GM19099 (cell line): ENCODE measurements around the gene POLR2E.

ENCODE experiments used
- POLR2A ChIP-seq: IDR thresholded peaks from 3 replicates; pipeline ENCODE4 v1.6.1; 2011; ENCODE audit warnings: low read depth; ENCODE audit not compliant: insufficient read length; ENCODE audit errors: extremely low read depth

Gene POLR2E

GRCh38 chr19:1130771-1131717 lies 35.9 kb upstream of the POLR2E start:
- TF ChIP-seq POLR2A, result no peak

- no peak for TF ChIP-seq POLR2A
These were observed 34.4 kb upstream of the POLR2E start for GRCh38 chr19:1129535-1129934.

GRCh38 chr19:1128106-1128505 lies 32.9 kb upstream of the POLR2E start:
- TF ChIP-seq POLR2A, result no peak

DNA sequence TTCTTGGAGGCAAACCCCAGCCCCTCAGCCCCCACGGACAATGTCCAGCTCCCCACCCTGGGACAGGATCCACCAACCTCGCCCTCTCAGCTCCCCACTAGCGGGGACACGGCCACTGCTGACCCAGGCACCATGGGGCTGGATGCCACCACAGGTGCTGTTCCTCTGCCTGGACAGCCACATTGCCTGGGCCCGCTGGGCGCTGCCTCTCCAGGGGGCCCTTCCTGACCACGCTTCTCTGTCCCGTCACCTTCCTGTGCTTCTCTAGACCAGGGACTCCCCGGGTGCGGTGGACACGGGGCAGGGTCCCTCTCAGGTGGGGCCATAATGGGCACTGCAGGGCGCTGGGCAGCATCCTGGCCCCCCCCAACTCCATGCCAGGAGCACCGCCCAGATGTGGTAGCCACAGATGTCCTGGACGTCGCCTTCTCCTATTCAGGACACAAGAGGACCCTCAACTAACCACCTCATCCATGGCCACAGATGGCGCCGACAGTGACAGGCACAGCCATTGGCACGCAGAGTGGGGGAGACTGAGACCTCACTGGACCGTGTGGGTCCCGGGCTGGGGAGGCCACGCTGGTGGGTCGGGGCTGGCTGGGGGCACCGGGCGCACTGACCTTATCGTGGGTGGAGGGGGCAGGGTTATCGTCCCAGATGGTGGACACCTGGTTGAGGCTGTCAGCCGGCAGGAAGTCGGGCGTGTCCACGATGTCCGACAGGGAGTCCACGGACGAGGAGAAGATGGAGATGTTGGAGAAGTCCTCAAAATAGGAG lies 32.0 kb upstream of the POLR2E start:
- TF ChIP-seq POLR2A, result no peak

DNA sequence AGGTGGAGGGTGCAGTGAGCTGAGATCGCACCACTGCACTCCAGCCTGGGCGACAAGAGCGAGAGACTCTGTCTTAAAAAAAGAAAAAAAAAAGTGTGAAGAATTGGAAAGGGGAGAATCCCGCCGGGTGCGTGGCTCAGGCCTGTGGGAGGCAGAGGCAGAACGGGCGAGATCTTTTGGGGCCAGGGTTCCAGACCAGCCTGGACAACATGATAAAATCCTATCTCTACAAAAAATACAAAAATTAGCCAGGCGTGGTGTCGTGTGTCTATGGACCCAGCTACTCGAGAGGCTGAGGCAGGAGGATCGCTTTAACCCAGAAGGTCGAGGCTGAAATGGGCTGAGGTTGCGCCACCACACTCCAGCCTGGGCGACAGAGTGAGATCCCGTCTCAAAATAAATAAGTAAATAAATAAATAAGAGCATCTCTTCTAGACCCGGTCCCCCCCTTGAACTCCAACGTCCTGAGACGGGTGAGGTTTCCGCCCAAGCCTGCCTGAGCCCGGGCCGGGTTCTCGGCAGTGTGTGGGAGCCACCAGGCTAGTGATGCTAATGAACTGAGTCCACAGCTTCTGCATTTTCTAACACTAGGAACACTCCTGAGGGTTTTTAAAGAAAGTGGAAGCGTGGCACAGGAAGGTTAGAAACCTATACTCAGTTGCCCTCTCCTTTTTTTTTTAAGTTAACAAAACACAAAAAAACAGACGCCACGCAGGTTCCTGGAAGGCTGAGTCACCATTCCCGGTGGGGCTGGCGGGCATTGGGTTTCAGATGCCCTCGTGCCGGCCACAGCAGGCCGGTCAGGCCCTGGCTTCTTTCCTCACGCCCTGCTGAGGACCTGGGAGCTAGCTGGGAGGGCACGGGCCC lies 30.7 kb upstream of the POLR2E start:
- TF ChIP-seq POLR2A, result no peak

DNA sequence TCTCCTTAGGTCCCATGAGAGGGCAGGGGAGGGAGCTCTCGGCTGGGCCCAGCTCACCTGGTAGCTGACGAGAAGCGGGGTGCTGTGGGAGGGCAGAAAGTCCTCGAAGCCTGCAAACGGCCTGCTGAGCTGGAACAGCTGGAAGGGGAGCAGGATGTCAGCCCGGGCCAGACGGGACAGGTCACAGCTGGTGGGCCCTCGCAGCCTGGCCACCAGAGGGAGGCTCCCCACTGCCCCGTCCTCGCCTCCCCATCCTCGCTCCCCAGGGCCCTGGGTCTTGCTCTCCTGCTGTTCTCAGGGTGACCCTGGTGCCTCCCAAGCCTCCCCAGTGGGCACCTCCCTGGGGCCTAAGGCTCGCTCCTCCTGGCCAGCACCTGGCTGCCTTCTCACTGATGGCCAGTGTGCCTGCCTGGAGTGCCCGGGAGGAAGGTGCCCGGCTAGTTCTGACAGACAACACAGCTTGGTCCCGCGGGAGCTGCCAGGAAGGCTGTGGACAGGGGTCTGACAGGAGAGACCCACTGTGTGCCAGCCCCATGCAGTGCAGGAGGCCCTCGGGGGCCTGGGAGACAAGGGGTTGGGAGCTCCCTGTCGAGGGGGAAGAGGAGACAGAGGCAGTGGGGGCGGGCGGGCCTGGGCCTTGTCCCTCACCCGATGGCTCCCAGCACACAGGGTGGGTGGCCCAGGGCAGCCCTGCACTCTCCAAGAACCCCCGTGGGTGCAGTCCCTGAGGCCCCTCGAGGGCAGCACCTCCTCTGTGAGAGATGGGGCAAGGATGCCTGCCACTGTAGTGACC lies 28.9 kb upstream of the POLR2E start:
- TF ChIP-seq POLR2A, result no peak

GRCh38 chr19:1123381-1123780 lies 28.2 kb upstream of the POLR2E start:
- no peak for TF ChIP-seq POLR2A

DNA sequence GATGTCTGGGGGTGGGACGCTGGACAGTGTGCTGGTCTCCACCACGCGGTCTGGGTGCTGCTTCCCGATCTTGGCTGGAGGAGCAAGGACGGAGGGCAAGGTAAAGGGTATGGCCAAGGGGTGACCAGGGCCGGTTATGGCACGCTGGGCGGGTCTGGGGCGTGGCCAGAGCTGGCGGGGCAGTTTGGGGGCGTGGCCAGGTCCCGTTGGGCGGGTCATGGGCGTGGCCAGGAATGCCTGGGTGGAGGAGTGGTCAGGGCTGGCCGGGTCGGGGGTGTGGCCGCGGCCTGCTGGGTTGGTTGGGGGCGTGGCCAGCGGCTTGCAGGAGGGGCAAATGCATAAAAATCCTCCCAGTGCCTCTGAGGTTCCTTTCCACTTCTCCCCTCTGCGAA lies 27.8 kb upstream of the POLR2E start:
- TF ChIP-seq POLR2A, result no peak

DNA sequence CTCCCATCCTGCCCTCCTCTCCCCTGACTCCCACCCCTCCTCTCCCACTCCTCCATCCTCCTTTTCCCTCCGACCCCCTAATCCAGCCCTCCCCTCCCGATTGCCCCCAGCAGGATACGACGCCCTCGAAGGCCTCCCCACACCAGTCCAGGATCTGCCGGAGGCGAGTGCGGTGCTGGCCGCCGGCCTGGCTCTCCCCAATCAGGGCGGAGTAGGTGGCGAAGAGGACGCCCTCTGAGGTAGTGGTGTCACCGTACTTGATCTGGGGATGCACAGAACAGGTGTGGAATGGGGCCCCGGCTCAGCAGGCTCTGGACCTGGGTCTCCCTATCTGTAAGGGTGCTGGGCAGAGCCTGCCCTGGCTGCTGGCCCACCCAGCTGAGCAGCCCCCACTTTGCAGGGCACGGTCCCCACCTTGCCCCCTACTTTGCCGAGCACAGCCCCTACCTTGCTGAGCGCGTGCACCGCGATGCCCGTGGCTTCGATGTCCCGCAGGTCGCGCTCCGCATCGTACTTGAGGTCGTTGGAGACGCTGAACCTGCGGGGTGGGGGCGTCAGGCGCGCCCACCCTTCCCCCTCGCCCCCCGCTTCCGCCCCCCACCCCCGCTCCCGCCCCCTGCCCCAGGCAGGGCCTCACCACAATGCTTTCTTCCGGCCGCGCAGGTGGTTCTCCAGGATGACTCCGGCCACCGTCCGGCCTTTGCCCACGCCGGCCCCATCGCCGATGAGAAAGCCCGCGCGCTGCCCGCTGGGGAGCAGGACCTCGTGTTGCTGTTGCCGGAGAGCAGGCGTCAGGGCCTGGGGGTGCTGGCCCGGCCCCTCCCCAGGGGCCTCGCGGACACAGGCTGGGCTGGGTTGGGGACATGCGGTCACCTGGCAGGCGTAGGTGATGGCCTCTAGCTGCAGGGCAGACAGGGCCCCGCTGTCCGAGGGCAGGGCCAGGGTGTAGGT lies 27.1 kb upstream of the POLR2E start:
- no peak for TF ChIP-seq POLR2A

GRCh38 chr19:1121395-1121794 lies 26.2 kb upstream of the POLR2E start:
- no peak for TF ChIP-seq POLR2A

DNA sequence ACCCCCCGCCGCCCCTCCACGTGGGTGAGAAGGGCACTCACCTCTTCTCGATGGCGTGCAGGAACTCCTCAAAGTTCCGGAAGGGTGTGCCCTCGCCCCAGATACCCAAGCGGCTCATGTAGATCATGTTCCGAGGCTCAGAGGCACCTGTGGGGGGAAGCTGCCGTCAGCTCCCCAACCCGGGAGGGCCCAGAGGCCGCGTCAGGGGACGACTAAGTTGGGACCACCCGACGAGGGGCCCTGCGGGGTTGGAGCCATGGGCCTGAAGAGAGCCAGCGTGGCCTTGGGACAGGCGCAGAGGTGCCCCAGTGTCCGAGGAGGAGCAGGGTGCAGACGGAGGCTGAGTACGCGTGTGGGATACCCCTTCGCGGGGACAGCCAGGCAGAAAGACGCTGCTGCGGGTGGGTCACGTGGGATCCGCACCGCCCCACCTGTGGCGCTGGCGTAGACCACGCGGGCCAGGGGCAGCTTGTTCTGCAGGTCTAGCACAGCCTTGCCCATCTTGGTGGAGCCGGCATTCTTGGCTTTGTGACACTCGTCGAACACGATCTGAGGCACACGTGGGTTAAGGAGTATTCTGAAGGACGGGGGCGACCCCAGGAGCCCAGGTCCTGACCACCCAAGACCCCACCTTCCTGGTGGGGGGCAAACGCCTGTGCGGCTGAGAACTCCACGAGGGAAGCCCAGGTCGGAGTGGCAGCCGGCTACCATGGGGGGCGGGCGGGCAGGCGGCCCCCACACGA lies 24.5 kb upstream of the POLR2E start:
- TF ChIP-seq POLR2A, result no peak

DNA sequence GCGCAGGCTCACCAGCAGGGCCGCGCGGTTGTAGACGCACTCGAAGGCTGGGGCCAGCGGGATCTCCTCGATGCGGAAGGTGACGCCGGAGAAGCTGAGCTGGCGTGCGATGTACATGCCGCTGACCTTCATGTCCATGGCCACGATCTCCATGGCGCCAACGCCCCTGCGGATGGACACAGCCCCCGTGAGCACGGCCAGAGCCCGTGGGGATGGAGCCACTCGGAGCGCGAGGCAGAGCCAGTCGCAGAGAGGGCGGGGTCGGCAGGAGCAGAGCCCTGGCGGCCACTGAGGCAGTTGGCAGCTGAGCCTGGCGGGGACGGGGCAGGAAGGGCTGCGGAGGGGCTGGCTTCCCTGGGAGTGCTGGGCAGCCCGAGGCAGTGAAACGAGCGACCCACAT lies 23.8 kb upstream of the POLR2E start:
- no peak for TF ChIP-seq POLR2A
